NCI-H146 treated with DMSO at 0.1 percent for 48 hours (cell line): ENCODE results near the gene ASPRV1.

ENCODE experiments used
- DNase-seq: peaks from one replicate; lab custom pipeline; 2025; ENCODE audit not compliant: unreplicated experiment; lab: John Stamatoyannopoulos, UW

ASPRV1 gene

DNA sequence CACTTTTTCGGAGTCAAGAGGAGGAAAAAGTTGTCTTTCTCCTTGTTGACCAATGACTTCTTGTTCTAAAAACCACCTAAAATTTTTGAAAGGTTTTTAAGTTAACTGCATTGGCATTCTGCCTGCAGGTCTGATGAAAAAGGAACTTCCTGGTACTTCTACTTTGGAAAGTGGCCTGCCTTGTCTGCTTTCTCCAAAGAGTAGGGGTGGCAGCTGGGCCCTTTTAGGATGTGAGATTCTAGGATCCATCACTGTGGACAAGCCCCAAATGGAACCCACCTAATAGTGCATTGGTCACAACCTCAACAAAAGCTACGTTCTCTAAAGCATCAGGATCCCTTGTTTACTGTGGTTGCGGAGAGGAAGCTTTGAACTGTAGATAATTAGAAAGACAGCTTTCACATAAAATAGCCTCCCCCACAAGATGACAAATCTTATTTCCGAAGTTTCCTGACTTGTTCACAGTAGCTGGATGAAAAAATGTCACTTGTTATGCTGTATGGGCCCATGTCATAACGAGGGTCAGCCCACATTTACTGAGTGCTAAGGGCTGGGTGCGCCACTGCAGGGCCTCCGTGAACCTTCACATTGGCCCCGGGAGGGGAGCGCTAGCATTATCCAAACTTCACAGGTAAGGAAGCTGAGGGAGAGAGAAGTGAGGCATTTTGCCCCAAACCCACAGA lies 17.4 kb downstream of the ASPRV1 start:
- DNase-seq, result no peak

DNA sequence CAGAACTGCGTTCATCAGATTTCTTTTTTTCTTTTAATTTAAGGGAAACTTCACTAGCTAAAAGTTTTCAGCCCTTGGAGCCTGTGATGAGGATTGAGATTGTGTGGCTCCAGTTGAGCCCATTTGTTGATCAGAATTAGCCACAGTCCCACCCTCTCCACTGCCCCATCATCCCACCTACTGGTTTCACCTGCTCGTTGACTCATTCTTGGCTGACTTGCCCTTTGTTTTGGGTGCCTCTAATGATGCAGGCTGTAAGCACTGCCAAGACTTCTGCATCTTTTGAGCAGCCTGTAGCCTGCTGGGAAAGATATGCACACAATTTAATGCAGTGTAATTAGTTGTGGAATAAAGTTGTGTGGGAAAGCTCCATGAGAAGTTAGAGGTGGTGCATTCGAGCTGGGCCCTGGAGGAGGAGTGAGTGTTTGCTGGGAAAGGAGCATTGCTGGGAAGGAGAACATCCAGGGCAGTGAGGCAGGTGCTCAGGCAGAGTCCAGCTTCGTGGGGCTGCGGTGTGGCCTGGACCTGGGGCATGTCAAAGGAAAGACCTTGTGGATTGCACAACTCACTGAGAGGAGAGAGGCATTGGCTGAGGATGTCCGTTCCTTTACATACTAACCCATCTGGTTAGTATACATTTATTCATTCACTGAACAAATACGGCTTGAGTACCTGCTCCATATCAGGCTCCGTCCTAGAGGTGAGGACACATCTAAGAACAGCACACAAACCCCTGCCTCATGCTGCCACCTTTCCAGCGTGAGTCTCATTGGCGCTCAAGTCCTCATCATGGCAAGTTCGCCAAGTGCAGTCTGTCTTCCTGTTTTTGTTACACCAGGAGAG lies 18.2 kb downstream of the ASPRV1 start:
- no peak for DNase-seq

DNA sequence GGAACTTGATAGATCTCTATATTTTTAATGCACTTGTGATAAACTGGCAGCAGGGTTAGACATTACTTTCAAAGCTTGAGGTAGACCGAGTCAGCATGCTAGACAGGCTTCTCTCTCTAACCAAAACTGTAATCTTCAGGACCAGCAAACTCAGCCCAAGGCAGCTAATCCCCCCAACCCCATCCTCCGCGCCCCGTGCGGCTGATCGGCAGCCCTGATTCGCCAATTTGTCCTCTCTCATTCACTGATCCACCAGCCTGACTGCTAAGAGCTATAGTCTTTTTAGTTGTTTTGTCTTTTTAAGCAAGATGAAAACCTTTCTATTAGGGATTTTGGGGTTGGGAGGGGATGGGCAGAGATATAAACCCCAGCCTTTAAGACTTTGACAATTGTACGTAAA lies 20.7 kb downstream of the ASPRV1 start:
- no peak for DNase-seq

DNA sequence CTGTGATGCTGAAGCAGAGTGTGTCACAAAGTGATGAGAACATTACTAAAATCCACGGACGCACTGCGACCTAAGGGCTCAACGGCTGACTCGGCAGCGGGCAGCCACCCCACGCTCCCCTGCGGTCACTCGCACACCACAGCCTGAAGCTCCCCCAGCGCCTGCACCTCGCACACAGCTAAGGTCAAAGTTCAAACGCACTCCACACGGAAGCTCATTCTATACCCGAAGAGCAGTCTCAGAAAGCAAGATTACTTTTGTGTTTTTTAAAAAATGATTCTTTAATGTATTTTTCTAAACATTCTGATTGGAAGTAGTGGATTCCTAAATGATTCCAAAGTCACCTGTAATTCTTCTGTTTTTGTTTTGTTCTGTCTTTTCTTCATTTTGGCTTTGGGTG lies 21.7 kb downstream of the ASPRV1 start:
- no peak for DNase-seq

DNA sequence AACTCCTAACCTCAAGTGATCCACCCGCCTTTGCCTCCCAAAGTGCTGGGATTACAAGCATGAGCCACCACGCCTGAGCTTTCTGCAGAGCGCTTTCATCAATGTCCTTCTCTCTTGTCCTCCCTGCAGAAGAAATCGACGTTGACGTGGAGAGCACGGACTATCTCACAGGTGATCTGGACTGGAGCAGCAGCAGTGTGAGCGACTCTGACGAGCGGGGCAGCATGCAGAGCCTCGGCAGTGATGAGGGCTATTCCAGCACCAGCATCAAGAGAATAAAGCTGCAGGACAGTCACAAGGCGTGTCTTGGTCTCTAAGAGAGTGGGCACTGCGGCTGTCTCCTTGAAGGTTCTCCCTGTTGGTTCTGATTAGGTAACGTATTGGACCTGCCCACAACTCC lies 23.5 kb downstream of the ASPRV1 start:
- DNase-seq, result no peak

DNA sequence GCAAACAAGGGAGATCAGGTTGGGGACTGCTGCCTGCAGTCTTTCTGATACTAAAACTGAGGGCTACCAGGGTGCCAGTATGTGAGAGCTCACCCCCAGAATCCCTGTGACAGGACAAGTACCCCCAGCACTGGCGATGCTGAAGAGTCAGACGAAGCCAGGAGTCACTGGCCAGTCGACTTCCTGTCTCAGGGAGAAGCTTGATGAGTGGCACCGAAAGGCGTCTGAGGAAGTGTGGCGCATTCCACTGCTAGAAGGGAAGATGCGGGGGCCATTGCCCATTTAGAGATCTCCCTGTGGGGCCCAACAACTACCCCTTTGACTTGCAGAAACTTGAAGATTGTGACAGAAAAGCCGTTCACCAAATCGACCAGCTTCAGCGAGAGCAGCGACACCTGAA lies 24.5 kb downstream of the ASPRV1 start:
- no peak for DNase-seq

DNA sequence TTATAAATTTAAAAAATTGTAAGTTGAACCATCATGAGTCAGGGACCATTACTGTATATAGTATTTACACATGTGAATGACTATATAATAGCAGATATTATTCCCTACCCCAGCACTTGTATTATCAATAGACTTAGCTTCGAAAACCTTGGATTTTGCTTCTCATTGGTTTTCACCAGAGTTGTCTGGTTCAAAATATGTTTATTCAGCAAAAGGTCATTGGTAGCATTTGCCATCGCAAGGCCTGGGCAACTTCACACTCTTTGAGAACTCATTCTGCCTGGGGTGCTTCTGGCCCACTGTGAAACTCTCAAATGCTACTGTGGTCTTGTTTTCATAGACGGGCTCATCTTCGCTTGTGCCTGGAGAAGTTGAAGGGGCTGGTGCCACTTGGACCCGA lies 26.4 kb downstream of the ASPRV1 start:
- DNase-seq, result no peak

DNA sequence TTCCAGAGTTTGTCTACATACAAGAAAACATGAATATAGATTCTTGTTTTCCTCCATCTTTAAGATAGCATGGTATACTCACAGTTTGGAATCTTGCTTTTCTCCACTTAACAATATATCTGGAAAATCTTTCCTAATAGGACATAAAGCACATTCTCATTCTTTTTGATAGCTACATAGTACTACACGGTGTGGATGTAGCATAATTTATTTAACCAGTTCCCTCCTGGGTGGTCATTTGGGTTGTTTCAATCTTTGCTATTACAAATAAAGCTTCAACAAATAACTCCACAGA lies 26.9 kb downstream of the ASPRV1 start:
- no peak for DNase-seq

DNA sequence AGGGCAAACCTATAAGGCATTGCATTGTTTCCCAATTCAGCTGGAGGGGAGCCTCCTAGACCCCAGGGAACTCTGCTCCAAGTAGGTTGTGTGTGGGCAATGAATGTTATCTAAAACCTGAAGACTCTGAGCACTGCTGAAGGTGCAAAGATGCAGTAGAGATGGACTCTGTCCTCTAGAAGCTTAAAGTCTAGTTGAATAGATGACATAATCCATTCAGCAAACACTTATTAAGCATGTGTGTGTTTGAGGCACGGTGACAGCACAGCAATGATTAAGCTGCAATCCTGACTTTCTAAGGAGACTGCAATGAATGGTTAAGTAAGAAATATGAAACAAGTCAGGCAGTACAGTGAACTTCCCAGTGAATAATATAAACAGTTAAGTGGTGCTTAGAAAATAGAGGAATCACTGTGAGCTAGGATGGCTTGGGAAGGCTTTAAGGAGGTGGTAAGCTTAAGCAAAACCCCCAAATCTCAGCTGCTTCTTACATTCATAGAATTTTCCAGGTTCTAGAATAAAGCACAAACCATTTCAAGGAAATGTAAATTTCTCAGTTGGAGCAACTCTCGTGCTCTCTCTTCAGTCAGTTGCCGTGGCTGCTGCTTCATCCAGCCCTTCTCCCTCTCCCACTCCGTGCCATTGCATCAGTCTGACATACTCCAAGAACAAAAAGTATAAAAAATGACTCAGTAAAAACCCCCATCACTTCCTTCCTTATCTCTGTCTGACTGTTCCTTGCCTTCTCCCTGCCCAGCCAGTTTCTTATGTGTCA lies 27.4 kb downstream of the ASPRV1 start:
- no peak for DNase-seq

DNA sequence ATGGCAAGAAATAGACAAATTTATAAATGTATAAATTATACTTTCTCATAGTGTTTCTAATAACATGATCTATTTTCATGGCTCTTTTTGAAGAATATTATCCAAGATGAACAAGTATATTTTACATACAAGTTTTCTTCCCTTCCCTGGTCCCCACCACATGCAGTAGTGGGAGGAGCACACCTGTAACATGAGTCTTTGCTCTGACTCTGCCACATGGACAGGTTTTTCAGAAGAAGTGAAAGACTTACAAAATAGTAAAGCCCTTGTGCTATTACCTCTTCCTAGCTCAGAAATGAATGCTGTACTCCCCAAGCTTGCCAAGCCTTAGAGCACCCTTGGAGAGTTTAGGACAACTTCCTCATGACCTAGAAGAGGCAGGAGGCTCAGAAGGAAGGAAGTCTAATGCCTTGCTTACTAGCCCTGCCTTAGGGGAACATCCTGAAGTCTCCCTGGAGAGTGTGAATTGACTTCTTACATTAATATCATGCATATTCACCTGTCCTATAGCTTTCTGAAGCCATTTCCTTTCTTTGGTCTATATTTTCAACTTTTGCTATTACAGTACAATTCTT lies 28.1 kb downstream of the ASPRV1 start:
- DNase-seq, result no peak

DNA sequence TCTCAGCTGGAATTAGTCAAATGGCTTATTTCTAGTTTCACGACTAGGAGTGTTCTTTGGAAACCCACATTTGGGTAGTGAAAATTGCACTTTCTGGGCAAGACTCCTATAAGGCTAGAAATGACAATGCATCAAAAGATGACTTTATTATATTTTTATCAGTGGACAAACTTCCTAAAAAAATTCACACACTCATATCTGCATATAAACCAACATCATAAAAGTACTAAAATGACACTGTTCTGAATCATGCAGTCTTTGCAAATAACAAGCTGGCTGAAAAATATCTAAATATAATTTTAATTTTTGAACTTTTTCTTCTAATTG lies 28.9 kb downstream of the ASPRV1 start:
- no peak for DNase-seq

DNA sequence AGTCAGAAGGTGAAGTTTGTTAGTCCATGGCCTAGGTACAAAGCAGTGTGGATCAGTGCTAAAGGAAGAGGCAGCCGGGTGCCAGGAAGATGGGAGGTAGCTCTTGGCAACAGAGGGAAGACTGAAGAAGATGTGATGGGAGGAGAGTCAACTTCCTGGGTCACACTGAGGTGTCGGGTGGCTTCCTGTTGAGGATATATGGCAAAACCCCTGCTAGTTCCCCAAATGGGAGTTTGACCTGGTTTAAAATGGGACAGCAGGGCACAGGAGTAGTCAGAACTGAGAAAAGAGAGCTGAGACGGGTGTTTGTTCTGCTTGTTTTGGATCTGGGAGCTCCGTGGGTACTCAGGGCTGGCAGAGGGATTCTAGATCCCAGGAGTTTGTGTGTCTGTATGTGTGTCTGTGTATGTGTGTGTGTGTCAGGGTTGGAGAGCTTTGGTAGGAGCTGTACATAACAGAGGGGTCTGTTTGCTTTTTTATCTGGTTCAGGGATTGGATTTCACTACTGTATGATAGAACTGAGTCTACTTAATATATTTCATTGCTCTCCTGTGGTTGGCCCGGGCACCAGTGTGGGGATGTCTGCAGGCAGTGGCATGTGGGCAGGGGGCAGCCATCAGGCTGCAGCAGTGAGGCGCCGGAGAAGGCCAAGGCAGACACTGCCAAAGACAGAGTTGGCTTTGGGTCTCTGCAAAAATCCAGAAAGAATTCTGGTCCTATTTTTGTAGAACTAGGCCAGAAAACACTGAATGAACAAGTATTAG lies 29.4 kb downstream of the ASPRV1 start:
- DNase-seq, result no peak

DNA sequence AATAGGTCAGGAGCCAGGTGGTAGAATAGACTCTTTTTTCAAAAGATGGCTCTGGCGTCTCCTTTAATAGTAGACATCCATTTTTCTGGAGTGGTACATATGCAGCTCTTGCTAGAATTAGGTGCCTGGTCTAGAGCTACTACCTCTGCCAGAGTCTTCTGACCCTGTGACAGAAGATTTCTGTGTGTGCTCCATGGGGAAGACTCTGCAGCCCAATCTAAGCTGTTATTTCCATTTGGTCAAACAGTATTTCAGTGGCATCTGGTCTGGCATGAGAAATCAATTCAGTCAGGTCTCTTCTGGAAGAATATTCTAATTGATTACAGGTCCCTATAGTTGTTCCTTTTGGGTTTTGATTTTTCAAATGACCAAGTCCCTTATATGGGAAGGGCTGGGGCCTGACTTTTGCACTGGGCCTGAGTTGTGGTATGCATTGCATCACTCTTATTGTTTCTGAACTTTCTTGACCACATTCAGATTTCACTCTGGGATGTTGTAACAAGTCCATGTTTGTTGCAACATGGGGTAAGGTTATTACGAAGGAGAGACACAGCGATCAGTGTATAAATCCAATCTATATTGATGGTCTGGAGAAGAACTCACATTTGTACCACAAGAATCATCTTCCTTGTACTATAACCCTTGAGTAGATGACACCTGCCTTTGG lies 34.4 kb downstream of the ASPRV1 start:
- no peak for DNase-seq

DNA sequence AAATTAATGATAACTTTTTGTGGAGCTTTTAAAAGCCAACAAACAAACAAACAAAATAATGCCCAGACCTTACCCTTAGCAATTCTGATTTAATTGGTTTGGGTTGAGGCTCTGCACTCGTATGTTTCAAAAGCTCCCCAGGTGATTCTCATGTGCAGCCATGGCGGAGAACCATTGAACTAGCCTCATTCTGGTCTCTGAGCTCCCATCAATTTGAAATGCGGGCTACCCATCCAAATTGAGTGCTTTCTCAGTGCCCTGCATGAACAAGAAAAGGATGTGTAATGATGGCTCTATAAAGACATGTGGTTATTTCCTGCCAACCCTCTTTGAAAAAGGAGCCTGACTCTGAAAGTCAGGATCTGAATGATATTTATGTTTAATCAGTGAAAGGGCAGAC lies 38.3 kb downstream of the ASPRV1 start:
- DNase-seq, result no peak

DNA sequence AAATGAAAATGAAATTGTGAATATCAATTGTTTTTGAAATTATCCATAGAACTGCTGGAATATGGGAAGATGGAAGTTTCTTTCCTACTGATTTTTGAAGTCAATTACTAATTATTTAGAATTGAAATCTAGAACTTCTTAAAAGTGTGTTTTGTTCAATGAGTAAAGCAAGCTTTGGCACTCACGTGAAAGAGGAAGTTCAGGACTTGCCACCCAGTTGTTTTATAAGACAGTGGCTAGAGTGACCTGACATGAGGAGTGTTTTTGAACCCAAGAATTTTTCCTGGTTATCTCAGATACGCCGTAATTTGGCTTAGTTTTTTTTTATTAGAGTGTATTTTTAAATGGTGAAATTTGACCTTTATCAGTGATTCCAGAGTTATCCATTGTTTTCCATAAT lies 43.0 kb downstream of the ASPRV1 start:
- DNase-seq, result no peak

DNA sequence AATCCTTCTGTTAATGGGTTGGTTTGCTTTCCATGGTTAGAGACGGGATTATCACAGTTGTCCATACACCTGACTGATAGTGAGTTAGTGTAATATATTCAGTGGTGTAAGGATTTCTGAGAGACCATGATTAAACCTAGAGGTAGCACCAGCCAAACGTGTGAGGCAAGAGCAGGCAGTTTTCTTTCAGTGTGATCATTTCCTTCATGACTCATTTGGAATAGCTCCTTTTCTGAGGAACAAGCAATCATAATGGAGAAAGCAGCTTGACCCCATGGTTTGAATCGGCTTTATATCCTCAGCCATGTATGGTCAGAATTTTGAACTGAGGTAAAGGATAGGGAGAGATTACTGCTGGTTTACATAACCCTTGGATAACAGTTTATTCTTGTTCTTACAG lies 43.6 kb downstream of the ASPRV1 start:
- DNase-seq, result no peak

DNA sequence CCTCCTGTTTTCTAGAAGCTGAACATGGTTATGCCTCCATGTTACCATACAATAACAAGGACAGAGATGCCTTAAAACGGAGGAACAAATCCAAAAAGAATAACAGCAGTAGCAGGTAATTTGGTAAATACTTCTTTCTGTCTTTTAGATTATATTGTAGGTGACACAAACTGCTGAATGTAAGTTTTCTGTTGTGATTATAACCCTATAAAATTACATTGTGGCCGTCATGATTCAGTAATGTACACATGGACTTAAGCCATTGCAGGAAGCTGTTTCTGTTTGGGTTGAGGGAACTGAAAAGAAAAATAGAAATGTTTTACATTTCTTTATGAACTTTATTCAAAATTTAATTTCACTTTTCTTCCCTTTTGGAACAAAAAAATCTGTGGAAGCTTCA lies 45.3 kb downstream of the ASPRV1 start:
- no peak for DNase-seq

DNA sequence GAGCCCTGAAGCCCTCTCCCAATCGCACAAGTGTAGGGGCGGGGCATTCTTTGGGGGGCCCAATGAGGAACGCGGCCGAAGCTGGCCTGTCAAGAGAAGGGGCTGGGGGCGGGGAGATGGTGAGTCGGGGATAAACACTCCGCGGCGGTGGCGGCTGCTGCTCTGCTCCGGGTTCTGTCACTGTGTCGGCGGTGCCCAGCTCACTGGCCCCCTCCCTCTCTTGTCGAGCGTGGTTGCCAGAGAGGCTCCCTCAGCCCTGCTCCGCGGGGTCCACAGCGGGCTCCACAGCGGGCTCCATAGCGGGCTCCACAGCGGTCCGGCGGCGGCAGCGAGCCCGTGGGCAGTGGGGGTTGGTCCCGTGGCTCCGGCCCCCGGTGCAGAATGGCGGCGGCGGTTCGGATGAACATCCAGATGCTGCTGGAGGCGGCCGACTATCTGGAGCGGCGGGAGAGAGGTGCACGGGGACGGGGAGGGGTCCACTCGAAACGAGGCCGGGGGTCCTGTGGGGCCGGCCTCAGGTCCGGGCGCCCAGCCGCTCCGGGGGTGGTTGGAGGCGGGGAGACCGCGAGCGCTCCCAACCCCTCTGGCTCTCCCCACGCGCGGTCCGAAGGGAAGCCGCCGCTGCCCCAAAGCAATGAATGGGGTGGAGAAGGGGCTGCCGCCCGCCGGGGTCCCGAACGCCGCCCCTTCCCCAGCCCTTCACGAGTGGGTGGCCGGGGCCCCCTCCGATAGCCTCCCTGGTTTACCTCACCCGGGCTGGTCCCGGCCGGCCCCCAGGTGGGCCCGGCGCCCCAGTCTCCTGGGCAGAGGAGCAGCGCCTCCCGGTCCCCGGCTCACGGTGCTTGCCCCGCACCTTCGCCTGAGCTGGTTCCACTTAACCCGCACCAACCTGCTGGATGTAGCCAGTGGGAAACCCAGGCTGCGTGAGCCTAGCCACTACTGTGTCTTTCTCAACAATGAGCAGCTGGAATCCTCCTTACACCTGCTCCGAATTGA lies 46.2 kb downstream of the ASPRV1 start, which contains the start of gene MXD1:
TSS of gene MXD1 (plus strand) at position 160 of the 996 bp plus-strand sequence. CDS start at position 382, 222 bp downstream.
- DNase-seq, result peak; percentile 3
